Mesothelial cell of epicardium (in vitro differentiated cells): ENCODE measurements around the gene SMIM24. TPM values are rescaled to one million over a fixed set of nuclear protein-coding genes. Genes with fewer than 3 reads are reported as not detected.

Experiments
- DNase-seq, 2 experiments: peaks; one replicate each; pipeline ENCODE4 v3.0.0; 2021; ENCODE audit warnings: low spot score in 2 of 2; ENCODE audit not compliant: unreplicated experiment in 2 of 2
- H3K27ac Mint-ChIP-seq: 2 replicates; pipeline ENCODE4 v1.8.0; 2021; ENCODE audit warnings: mixed read lengths
- H3K27me3 Mint-ChIP-seq: 2 replicates; pipeline ENCODE4 v1.8.0; 2021; ENCODE audit warnings: low read depth, mixed read lengths
- H3K36me3 Mint-ChIP-seq: 2 replicates; pipeline ENCODE4 v1.8.0; 2021; ENCODE audit warnings: mixed read lengths
- H3K4me1 Mint-ChIP-seq: 2 replicates; pipeline ENCODE4 v1.8.0; 2021; ENCODE audit warnings: mixed read lengths
- H3K4me3 Mint-ChIP-seq: 2 replicates; pipeline ENCODE4 v1.8.0; 2021; ENCODE audit warnings: mild to moderate bottlenecking, moderate library complexity, mixed read lengths
- H3K9me3 Mint-ChIP-seq: 2 replicates; pipeline ENCODE4 v1.8.0; 2021; ENCODE audit warnings: mixed read lengths
- CTCF ChIP-seq: fragments of 200-600 bp; sonication (generic); IDR thresholded peaks from one replicate; pipeline ENCODE4 v1.5.0; 2021; ENCODE audit warnings: antibody characterized with exemption; ENCODE audit not compliant: unreplicated experiment
- total RNA-seq: library from RNA; stranded (reverse); gene quantifications from 3 replicates; pipeline ENCODE4 v1.2.1, GENCODE V29; 2021

The SMIM24 gene
- total RNA-seq, 1 donor from 2014 or later, result 0.60 TPM

- peaks cover 8% of the 10 kb centered on the region for H3K36me3 Mint-ChIP-seq
- H3K4me3 Mint-ChIP-seq, result no peak overlapping the region
- H3K4me1 Mint-ChIP-seq, result peaks cover 5% of the 10 kb centered on the region
- H3K27ac Mint-ChIP-seq, result peak overlapping the region; percentile 44
- H3K27me3 Mint-ChIP-seq, result no peaks in the 10 kb centered on the region
- H3K9me3 Mint-ChIP-seq, result no peaks in the 10 kb centered on the region
- DNase-seq, result no peak
- no peak for TF ChIP-seq CTCF
These were observed 40.8 kb upstream of the SMIM24 start for GRCh38 chr19:3521104-3521445.

DNA sequence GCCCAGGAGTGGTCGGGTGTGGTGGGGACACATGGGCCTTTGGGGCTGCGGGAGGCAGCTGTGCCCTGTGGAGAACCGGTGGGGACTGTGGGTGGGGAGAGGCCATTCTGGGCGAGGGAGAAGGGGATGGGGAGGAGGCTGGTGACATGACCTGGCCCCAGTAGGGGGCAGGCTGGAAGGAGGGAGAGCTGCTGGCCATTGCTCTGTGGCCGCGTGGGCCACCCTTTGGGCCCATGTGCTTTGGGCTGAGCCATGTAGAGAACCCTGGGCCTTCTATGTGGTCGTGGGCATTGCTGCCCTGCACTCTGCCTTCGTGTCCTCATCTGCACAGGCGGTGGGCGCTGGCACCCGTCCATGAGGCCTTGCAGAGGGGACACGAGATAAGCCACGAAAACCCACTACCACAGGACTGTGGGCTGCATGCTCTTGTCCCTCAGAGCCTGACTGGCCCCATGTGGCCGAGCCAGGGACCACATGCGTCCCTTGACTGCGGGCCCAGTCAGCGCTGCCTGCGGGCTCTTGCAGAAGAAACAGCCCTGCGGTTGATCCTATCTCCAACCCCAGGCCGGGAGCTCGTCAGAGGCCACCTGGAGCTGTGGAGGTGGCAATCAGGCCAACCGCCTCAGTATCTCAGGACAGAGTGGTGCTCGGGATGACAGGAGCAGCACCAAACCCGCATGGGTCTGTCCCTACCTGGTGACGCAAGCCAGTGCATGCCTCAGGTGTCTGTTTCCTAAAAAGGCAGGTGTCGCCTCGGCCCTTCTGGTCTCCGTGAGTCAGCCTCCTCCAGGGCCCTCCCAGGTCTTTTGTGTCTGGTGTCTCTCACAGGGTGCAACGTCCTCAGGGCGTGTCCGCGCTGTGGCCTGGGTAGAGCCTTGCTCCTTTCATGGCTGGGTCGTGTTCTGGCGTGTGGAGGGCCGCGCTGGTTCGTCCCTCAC, 40.1 kb upstream of the SMIM24 start:
- no peak overlapping the region for H3K4me3 Mint-ChIP-seq
- no peak for DNase-seq
- peaks cover 8% of the 10 kb centered on the region for H3K36me3 Mint-ChIP-seq
- peak overlapping the region; percentile 44 for H3K27ac Mint-ChIP-seq
- no peaks in the 10 kb centered on the region for H3K27me3 Mint-ChIP-seq
- H3K4me1 Mint-ChIP-seq, result peaks cover 5% of the 10 kb centered on the region
- H3K9me3 Mint-ChIP-seq, result no peaks in the 10 kb centered on the region
- TF ChIP-seq CTCF, result no peak

DNA sequence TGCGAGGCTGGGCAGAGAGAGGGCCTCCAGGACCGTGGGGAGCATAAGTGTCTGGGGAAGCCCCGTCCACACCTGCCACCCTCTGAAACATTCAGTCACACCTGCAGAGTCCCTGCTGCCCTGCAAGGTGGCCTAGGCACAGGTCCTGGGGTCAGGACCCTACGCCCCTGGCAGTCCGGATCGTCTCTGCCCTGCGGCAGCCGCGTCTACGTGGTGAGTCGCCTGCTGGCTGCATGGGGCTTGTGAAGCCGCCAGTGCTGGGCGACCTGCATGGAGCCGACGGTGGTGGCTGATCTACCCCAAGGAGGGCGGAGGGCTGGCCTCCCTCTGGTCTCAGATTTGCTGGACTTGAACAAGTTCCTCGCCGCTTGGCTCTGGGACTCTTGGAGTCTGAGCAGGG, 38.8 kb upstream of the SMIM24 start:
- no peak for DNase-seq
- TF ChIP-seq CTCF, result no peak
- no peaks in the 10 kb centered on the region for H3K27me3 Mint-ChIP-seq

GRCh38 chr19:3518659-3519058, 38.3 kb upstream of the SMIM24 start:
- no peak for DNase-seq
- H3K27me3 Mint-ChIP-seq, result no peaks in the 10 kb centered on the region
- H3K36me3 Mint-ChIP-seq, result peaks cover 4% of the 10 kb centered on the region
- H3K27ac Mint-ChIP-seq, result no peak overlapping the region
- H3K4me1 Mint-ChIP-seq, result peaks cover 5% of the 10 kb centered on the region
- no peaks in the 10 kb centered on the region for H3K9me3 Mint-ChIP-seq
- TF ChIP-seq CTCF, result no peak
- no peak overlapping the region for H3K4me3 Mint-ChIP-seq

More for the DNA sequence above, 38.8 kb upstream of the SMIM24 start:
- Mint-ChIP-seq H3K4me3 (no peak overlapping the region), H3K27ac (no peak overlapping the region), H3K9me3 (no peaks in the 10 kb centered on the region), H3K4me1 (peaks cover 5% of the 10 kb centered on the region), H3K36me3 (peaks cover 8% of the 10 kb centered on the region)

- no peak overlapping the region for H3K27ac Mint-ChIP-seq
- DNase-seq, result no peak
These were observed 37.9 kb upstream of the SMIM24 start for GRCh38 chr19:3518255-3518654.

More at GRCh38 chr19:3518255-3518654, 37.9 kb upstream of the SMIM24 start:
- Mint-ChIP-seq H3K36me3 (peaks cover 4% of the 10 kb centered on the region), H3K27me3 (no peaks in the 10 kb centered on the region), H3K9me3 (no peaks in the 10 kb centered on the region), H3K4me1 (peaks cover 5% of the 10 kb centered on the region), H3K4me3 (no peak overlapping the region)
- TF ChIP-seq CTCF, result no peak
